ENCODE measurements around the gene ADAMTS20.

DNA sequence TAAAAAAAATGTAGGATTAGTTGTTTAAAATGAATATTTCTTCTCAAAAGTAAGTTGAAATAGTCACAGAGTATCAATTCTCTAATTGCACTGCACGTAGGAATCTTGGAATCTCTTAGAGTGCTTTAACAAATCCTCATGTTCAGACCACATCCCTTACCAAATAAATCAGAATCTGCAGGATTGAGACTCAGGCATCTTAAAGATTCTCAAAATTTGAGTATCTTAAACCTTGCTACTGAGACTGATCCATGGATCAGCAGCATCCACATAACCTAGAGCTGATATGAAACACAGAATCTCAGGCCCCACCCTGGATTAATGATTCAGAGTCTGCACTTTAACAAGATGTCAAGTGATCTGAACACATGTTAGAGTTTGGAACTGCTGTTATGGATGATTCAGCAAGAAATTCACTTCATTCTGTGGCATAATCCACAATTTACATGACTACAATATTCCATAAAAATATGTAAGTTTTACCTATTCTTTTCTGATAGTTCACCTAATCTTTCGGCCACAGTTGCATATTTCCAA is 58.7 kb downstream of the ADAMTS20 start:
- TF ChIP-seq, protein P1, sequence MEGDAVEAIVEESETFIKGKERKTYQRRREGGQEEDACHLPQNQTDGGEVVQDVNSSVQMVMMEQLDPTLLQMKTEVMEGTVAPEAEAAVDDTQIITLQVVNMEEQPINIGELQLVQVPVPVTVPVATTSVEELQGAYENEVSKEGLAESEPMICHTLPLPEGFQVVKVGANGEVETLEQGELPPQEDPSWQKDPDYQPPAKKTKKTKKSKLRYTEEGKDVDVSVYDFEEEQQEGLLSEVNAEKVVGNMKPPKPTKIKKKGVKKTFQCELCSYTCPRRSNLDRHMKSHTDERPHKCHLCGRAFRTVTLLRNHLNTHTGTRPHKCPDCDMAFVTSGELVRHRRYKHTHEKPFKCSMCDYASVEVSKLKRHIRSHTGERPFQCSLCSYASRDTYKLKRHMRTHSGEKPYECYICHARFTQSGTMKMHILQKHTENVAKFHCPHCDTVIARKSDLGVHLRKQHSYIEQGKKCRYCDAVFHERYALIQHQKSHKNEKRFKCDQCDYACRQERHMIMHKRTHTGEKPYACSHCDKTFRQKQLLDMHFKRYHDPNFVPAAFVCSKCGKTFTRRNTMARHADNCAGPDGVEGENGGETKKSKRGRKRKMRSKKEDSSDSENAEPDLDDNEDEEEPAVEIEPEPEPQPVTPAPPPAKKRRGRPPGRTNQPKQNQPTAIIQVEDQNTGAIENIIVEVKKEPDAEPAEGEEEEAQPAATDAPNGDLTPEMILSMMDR (conservative IDR thresholded peaks at IDR 0.05; ENCODE audit: low read depth, low read length), result no peak
- no peak for TF ChIP-seq EZH2 (IDR thresholded peaks at IDR 0.05; ENCODE audit: borderline replicate concordance, low read depth, low read length, poor library complexity, severe bottlenecking)

All from A673 (cell line).